GM19324 (cell line): Measurements from ENCODE around the gene ZBTB20.

Source experiments
- ATAC-seq: cut with Tn5 transposase; IDR thresholded peaks from one replicate; pipeline ENCODE4 v1.9.1; 2021; ENCODE audit warnings: mild to moderate bottlenecking, moderate library complexity; ENCODE audit not compliant: unreplicated experiment, low FRiP score

ZBTB20 gene

GRCh38 chr3:114508208-114508607 lies 638.9 kb downstream of the ZBTB20 start:
- ATAC-seq: no peak

- ATAC-seq: no peak
Measured at GRCh38 chr3:114506591-114507300, 640.3 kb downstream of the ZBTB20 start.

- no peak for ATAC-seq
Measured at GRCh38 chr3:114504941-114505628, 642.0 kb downstream of the ZBTB20 start.

- ATAC-seq: no peak
Measured at GRCh38 chr3:114502204-114502603, 644.9 kb downstream of the ZBTB20 start.

- ATAC-seq: no peak
Measured at GRCh38 chr3:114499976-114500375, 647.1 kb downstream of the ZBTB20 start.

GRCh38 chr3:114498539-114499370 lies 648.3 kb downstream of the ZBTB20 start:
- ATAC-seq: no peak

- ATAC-seq: no peak
Measured at GRCh38 chr3:114496874-114497273, 650.2 kb downstream of the ZBTB20 start.

- no peak for ATAC-seq
Measured at GRCh38 chr3:114496466-114496865, 650.6 kb downstream of the ZBTB20 start.

GRCh38 chr3:114496021-114496434 lies 651.1 kb downstream of the ZBTB20 start:
- no peak for ATAC-seq

- no peak for ATAC-seq
Measured at GRCh38 chr3:114494498-114494897, 652.6 kb downstream of the ZBTB20 start.

GRCh38 chr3:114490829-114491228 lies 656.3 kb downstream of the ZBTB20 start:
- ATAC-seq: no peak

GRCh38 chr3:114487502-114487901 lies 659.6 kb downstream of the ZBTB20 start:
- ATAC-seq: no peak

- no peak for ATAC-seq
Measured at GRCh38 chr3:114484919-114485318, 662.2 kb downstream of the ZBTB20 start.

- ATAC-seq: no peak
Measured at GRCh38 chr3:114481113-114481512, 666.0 kb downstream of the ZBTB20 start.

GRCh38 chr3:114480442-114480841 lies 666.6 kb downstream of the ZBTB20 start:
- no peak for ATAC-seq

- no peak for ATAC-seq
Measured at GRCh38 chr3:114478801-114479200, 668.3 kb downstream of the ZBTB20 start.

GRCh38 chr3:114476511-114476910 lies 670.6 kb downstream of the ZBTB20 start:
- no peak for ATAC-seq

GRCh38 chr3:114471478-114471877 lies 675.6 kb downstream of the ZBTB20 start:
- no peak for ATAC-seq

- ATAC-seq: no peak
Measured at GRCh38 chr3:114469070-114469469, 678.0 kb downstream of the ZBTB20 start.

GRCh38 chr3:114466816-114467215 lies 680.3 kb downstream of the ZBTB20 start:
- ATAC-seq: no peak

GRCh38 chr3:114466251-114466650 lies 680.8 kb downstream of the ZBTB20 start:
- no peak for ATAC-seq
